PC-9 (cell line): Measurements from ENCODE around the gene SNRPA1. TPM values are rescaled to one million over a fixed set of nuclear protein-coding genes. Genes with fewer than 3 reads are reported as not detected.

Source experiments
- BruUV-seq: library from RNA; stranded (reverse); fragments of 400-500 nt; replicated peaks from 2 replicates; lab custom pipeline; 2021; lab: Mats Ljungman, UMichigan
- CTCF ChIA-PET: fragments of 300-600 bp; sonication (Branson Sonifier 250); formaldehyde crosslinking; loops from one replicate; lab custom pipeline; 2022; ENCODE audit warnings: antibody characterized with exemption; lab: Charles Lee
- POLR2A ChIA-PET: fragments of 300-600 bp; sonication (Branson Sonifier 250); formaldehyde crosslinking; loops from one replicate; lab custom pipeline; 2022; ENCODE audit warnings: antibody characterized with exemption; ENCODE audit not compliant: unreplicated experiment; lab: Charles Lee
- DNase-seq, 2 experiments: peaks; one replicate each; pipeline versions ENCODE4 v3.0.0 to v3.0.0-alpha.2; 2015 to 2022; ENCODE audit warnings: mixed read lengths in 1 of 2
- H2AFZ ChIP-seq: fragments of 200-600 bp; sonication (generic); 2 replicates; pipeline ENCODE4 v1.8.1; 2017; ENCODE audit warnings: antibody characterized with exemption
- H3F3A ChIP-seq: fragments of 200-600 bp; sonication (generic); 2 replicates; pipeline ENCODE4 v1.8.1; 2017; ENCODE audit warnings: antibody characterized with exemption, mild to moderate bottlenecking, low read depth; ENCODE audit not compliant: insufficient read depth
- H3K27ac ChIP-seq: fragments of 200-600 bp; sonication (generic); 2 replicates; pipeline ENCODE4 v1.6.1; 2016; ENCODE audit warnings: mixed run types
- H3K27me3 ChIP-seq: fragments of 200-600 bp; sonication (generic); 2 replicates; pipeline ENCODE4 v1.6.1; 2016; ENCODE audit warnings: low read depth, mixed run types; ENCODE audit not compliant: insufficient read depth
- H3K36me3 ChIP-seq: fragments of 200-600 bp; sonication (generic); 2 replicates; pipeline ENCODE4 v1.6.1; 2016; ENCODE audit warnings: low read depth, mixed run types
- H3K4me1 ChIP-seq: fragments of 200-600 bp; sonication (generic); replicated peaks from 2 replicates; pipeline ENCODE4 v1.6.1; 2016; ENCODE audit warnings: mixed run types; ENCODE audit not compliant: insufficient read depth
- H3K4me2 ChIP-seq: fragments of 200-600 bp; sonication (generic); 2 replicates; pipeline ENCODE4 v1.6.1; 2017; ENCODE audit warnings: mixed run types
- H3K4me3 ChIP-seq: fragments of 200-600 bp; sonication (generic); 2 replicates; pipeline ENCODE4 v1.6.1; 2016; ENCODE audit warnings: mixed run types
- H3K79me2 ChIP-seq: fragments of 200-600 bp; sonication (generic); 2 replicates; pipeline ENCODE4 v1.6.1; 2017; ENCODE audit warnings: low read depth, mixed run types
- H3K9me2 ChIP-seq: fragments of 200-600 bp; sonication (generic); 2 replicates; pipeline ENCODE4 v1.8.1; 2017; ENCODE audit warnings: mild to moderate bottlenecking; ENCODE audit not compliant: insufficient read depth
- H3K9me3 ChIP-seq: fragments of 200-600 bp; sonication (generic); 2 replicates; pipeline ENCODE4 v1.8.1; 2016; ENCODE audit warnings: low read depth; ENCODE audit not compliant: insufficient read depth
- H4K20me1 ChIP-seq: fragments of 200-600 bp; sonication (generic); 2 replicates; pipeline ENCODE4 v1.8.1; 2017; ENCODE audit not compliant: insufficient read depth
- CTCF ChIP-seq: fragments of 200-600 bp; sonication (generic); conservative IDR thresholded peaks from 2 replicates; pipeline ENCODE4 v1.6.1; 2017; ENCODE audit warnings: mixed run types, antibody characterized with exemption, mild to moderate bottlenecking, moderate library complexity
- EZH2 ChIP-seq: fragments of 200-600 bp; sonication (generic); IDR thresholded peaks from 2 replicates; pipeline ENCODE4 v1.8.0; 2017; ENCODE audit warnings: antibody characterized with exemption, low read depth
- intact Hi-C: fragments of 100-400 bp; cut with micrococcal nuclease; formaldehyde crosslinking; loops from one replicate; pipeline ENCODE4 v1.10.0; 2022; ENCODE audit not compliant: unreplicated experiment
- total RNA-seq: library from RNA; stranded (reverse); gene quantifications from 2 replicates; pipeline ENCODE4 v1.2.3, GENCODE V29; 2021

The SNRPA1 gene
- total RNA-seq, 1 experiment from 2014 or later: 95.0 TPM

GRCh38 chr15:101303408-101303807 is 8.4 kb upstream of the SNRPA1 start:
- no peaks in the 10 kb centered on the region for H3K36me3 ChIP-seq
- ChIA-PET POLR2A (no interaction called here), CTCF (no interaction called here)
- no peaks in the 10 kb centered on the region for H4K20me1 ChIP-seq
- BruUV-seq: no TSS peak
- no peaks in the 10 kb centered on the region for H3K9me2 ChIP-seq
- H3K79me2 ChIP-seq: no peaks in the 10 kb centered on the region
- intact Hi-C loops: no loop called here
- no peak for DNase-seq
- H3K9me3 ChIP-seq: no peaks in the 10 kb centered on the region
- no peak overlapping the region for H3K4me2 ChIP-seq
- no peaks in the 10 kb centered on the region for H3F3A ChIP-seq
- H3K27me3 ChIP-seq: no peaks in the 10 kb centered on the region
- no peak overlapping the region for H3K27ac ChIP-seq
- H2AFZ ChIP-seq: no peak overlapping the region
- no peak for TF ChIP-seq CTCF
- TF ChIP-seq EZH2: no peak
- no peaks in the 10 kb centered on the region for H3K4me1 ChIP-seq
- no peak overlapping the region for H3K4me3 ChIP-seq

- no TSS peak for BruUV-seq
- intact Hi-C loops: loop anchor here (5.0 kb wide), 1 partner anchor 281 kb away; no protein-coding TSS in a partner anchor
- ChIA-PET CTCF (interaction anchor here (0.6 to 1.2 kb wide), 2 partner anchors 345 to 358 kb away, joined by 3 to 4 read pairs; no protein-coding TSS in a partner anchor), POLR2A (no interaction called here)
- Histone ChIP-seq H3F3A (peaks cover 17% of the 10 kb centered on the region), H2AFZ (no peak overlapping the region), H3K27me3 (no peaks in the 10 kb centered on the region), H4K20me1 (peaks cover 28% of the 10 kb centered on the region), H3K36me3 (0 out of 2 replicates have a peak, but pooled peaks cover 7% of the 10 kb centered on the region), H3K4me1 (peaks cover 35% of the 10 kb centered on the region), H3K27ac (no peak overlapping the region), H3K79me2 (peaks cover 47% of the 10 kb centered on the region), H3K9me2 (no peaks in the 10 kb centered on the region), H3K4me2 (peak overlapping the region; percentile 82), H3K9me3 (no peaks in the 10 kb centered on the region), H3K4me3 (peak overlapping the region; percentile 93)
- no peak for TF ChIP-seq CTCF
- no peak for TF ChIP-seq EZH2
- DNase-seq: peak in 1 of 2 experiments; percentile 59
Measured at GRCh38 chr15:101296418-101297405, 1.7 kb upstream of the SNRPA1 start.

GRCh38 chr15:101295607-101296161 is 636 bp upstream of the SNRPA1 start:
- POLR2A ChIA-PET: no interaction called here
- H3K36me3 ChIP-seq: 0 out of 2 replicates have a peak, but pooled peaks cover 14% of the 10 kb centered on the region
- DNase-seq: no peak
- H4K20me1 ChIP-seq: peaks cover 38% of the 10 kb centered on the region
- no peaks in the 10 kb centered on the region for H3K9me3 ChIP-seq
- BruUV-seq: TSS peak; percentile 82
- peaks cover 17% of the 10 kb centered on the region for H3F3A ChIP-seq
- peaks cover 57% of the 10 kb centered on the region for H3K79me2 ChIP-seq
- no peaks in the 10 kb centered on the region for H3K27me3 ChIP-seq
- H3K9me2 ChIP-seq: no peaks in the 10 kb centered on the region
- H3K4me3 ChIP-seq: peak overlapping the region; percentile 93
- TF ChIP-seq EZH2: no peak
- no peak for TF ChIP-seq CTCF
- H3K4me1 ChIP-seq: peaks cover 41% of the 10 kb centered on the region
- intact Hi-C loops: loop anchor here (2.0 to 5.0 kb wide), 2 partner anchors 282 to 357 kb away; partner anchors contain the start of gene TM2D3
- peak overlapping the region; percentile 82 for H3K4me2 ChIP-seq
- CTCF ChIA-PET: interaction anchor here (0.6 to 1.2 kb wide), 2 partner anchors 346 to 359 kb away, joined by 3 to 4 read pairs; no protein-coding TSS in a partner anchor
- H3K27ac ChIP-seq: peak overlapping the region; percentile 77
- peak overlapping the region; percentile 99 for H2AFZ ChIP-seq
